OCI-LY7 (cell line): ENCODE data around the gene DHRS7B. TPM values are rescaled to one million over a fixed set of nuclear protein-coding genes. Genes with fewer than 3 reads are reported as not detected.

ENCODE experiments used
- BruUV-seq: library from RNA; stranded (reverse); fragments of 400-500 nt; replicated peaks from 2 replicates; lab custom pipeline; 2021; lab: Mats Ljungman, UMichigan
- CTCF ChIA-PET: fragments of 300-600 bp; sonication (Branson Sonifier 250); formaldehyde crosslinking; loops from one replicate; lab custom pipeline; 2022; ENCODE audit warnings: antibody characterized with exemption; ENCODE audit not compliant: unreplicated experiment; lab: Charles Lee
- POLR2A ChIA-PET: fragments of 300-600 bp; sonication (Branson Sonifier 250); formaldehyde crosslinking; loops from one replicate; lab custom pipeline; 2022; ENCODE audit warnings: antibody characterized with exemption; lab: Charles Lee
- DNase-seq: peaks from one replicate; pipeline ENCODE4 v3.0.0-alpha.2; 2015; ENCODE audit warnings: low spot score
- H2AFZ ChIP-seq: fragments of 200-600 bp; sonication (generic), shearing (Covaris generic); 2 replicates; pipeline ENCODE4 v1.6.1; 2014; ENCODE audit warnings: mild to moderate bottlenecking, antibody characterized with exemption, low read length, moderate library complexity
- H3K27ac ChIP-seq: fragments of 200-600 bp; sonication (generic); 2 replicates; pipeline ENCODE4 v1.5.1; 2014; ENCODE audit warnings: mixed run types, low read depth, mild to moderate bottlenecking, moderate library complexity, low read length, inconsistent platforms; ENCODE audit not compliant: poor library complexity, severe bottlenecking
- H3K36me3 ChIP-seq: fragments of 200-600 bp; sonication (generic); 2 replicates; pipeline ENCODE4 v1.6.1; 2014; ENCODE audit warnings: mild to moderate bottlenecking, antibody characterized with exemption, low read length, moderate library complexity, mixed read lengths; ENCODE audit not compliant: insufficient read depth
- H3K4me1 ChIP-seq: fragments of 200-600 bp; sonication (generic); 2 replicates; pipeline ENCODE4 v1.5.1; 2014; ENCODE audit warnings: mild to moderate bottlenecking, low read length; ENCODE audit not compliant: insufficient read depth, poor library complexity, severe bottlenecking
- H3K4me2 ChIP-seq: fragments of 200-600 bp; sonication (generic); 2 replicates; pipeline ENCODE4 v1.6.1; 2014; ENCODE audit warnings: mild to moderate bottlenecking, low read length
- H3K4me3 ChIP-seq: fragments of 200-600 bp; sonication (generic); 2 replicates; pipeline ENCODE4 v1.5.1; 2014; ENCODE audit warnings: mild to moderate bottlenecking, low read depth, low read length; ENCODE audit not compliant: poor library complexity, severe bottlenecking
- H3K79me2 ChIP-seq: fragments of 200-600 bp; sonication (generic); 2 replicates; pipeline ENCODE4 v1.6.1; 2016; ENCODE audit warnings: low read depth, mild to moderate bottlenecking, low read length, moderate library complexity, mixed read lengths; ENCODE audit not compliant: insufficient read depth
- H3K9me2 ChIP-seq: fragments of 200-600 bp; sonication (generic); 2 replicates; pipeline ENCODE4 v1.6.1; 2016; ENCODE audit warnings: mild to moderate bottlenecking, low read length, mixed read lengths; ENCODE audit not compliant: insufficient read depth
- H3K9me3 ChIP-seq: fragments of 200-600 bp; sonication (generic); 2 replicates; pipeline ENCODE4 v1.6.1; 2014; ENCODE audit warnings: mild to moderate bottlenecking, mixed run types, low read length, mixed read lengths
- H4K20me1 ChIP-seq: fragments of 200-600 bp; sonication (generic); 2 replicates; pipeline ENCODE4 v1.6.1; 2014; ENCODE audit warnings: mild to moderate bottlenecking, antibody characterized with exemption, low read length, moderate library complexity, mixed read lengths; ENCODE audit not compliant: insufficient read depth
- EZH2phosphoT487 ChIP-seq: fragments of 200-600 bp; sonication (generic); IDR thresholded peaks from 2 replicates; pipeline ENCODE4 v1.6.1; 2018; ENCODE audit warnings: low read depth, borderline replicate concordance, mild to moderate bottlenecking, mixed run types, antibody characterized with exemption, low read length, moderate library complexity, mixed read lengths
- intact Hi-C: fragments of 100-400 bp; cut with micrococcal nuclease; formaldehyde crosslinking; loops from one replicate; pipeline ENCODE4 v1.10.0; 2022; ENCODE audit not compliant: unreplicated experiment
- total RNA-seq, 2 experiments: library from RNA; depleted of rRNA in 1 of 2; stranded (reverse); fragments of >200 nt in 1 of 2; shearing (Covaris generic) in 1 of 2; gene quantifications; 2 replicates each; pipeline ENCODE4 v1.2.3, GENCODE V29; 2014 to 2022
- TF ChIP-seq, protein P1 (sequence below): fragments of 200-600 bp; sonication (generic); conservative IDR thresholded peaks from 2 replicates; pipeline ENCODE4 v1.5.1; 2014; ENCODE audit warnings: mild to moderate bottlenecking, antibody characterized with exemption, low read length, moderate library complexity, mixed read lengths

DHRS7B gene
- total RNA-seq, 2 experiments from 2014 or later, result 16.0 to 16.5 TPM

DNA sequence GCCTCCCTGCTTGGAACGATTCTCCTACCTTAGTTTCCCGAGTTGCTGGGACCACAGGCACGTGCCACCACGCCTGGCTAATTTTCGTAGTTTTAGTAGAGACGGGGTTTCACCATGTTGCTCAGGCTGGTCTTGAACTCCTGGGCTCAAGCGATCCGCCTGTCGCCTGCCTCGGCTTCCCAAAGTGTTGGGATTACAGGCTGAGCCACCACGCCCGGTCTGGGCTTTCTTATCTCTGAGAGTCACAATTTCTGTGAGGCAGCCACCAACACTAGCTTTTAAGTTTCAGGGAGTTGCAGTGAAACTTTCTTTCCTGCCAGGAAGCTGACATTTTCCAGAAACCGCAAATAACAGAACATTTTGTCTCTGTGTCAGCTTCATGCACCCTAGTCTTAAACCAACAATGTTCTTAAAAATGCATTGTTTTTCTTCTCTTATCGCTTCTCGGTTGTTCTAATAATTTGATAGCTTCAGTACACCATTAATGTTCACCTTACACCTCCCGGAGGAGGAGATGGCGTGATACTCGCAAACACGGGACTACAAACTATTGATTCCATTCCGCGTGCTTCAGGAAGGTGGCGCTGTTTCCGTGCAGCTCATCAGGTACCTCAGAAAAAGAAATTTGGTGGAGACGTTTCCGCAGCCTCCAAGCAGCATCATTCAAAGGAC, 7.4 kb upstream of the DHRS7B start:
- peak; percentile 81 for DNase-seq
- Histone ChIP-seq H3K4me1 (peaks cover 4% of the 10 kb centered on the region), H2AFZ (peak overlapping the region; percentile 41; the same call in 1 of the 2 replicates), H3K9me2 (no peaks in the 10 kb centered on the region), H3K27ac (no peak overlapping the region), H3K9me3 (no peaks in the 10 kb centered on the region), H4K20me1 (no peaks in the 10 kb centered on the region), H3K36me3 (no peaks in the 10 kb centered on the region), H3K4me3 (no peak overlapping the region), H3K4me2 (peak overlapping the region; percentile 21; the same call in 1 of the 2 replicates), H3K79me2 (no peaks in the 10 kb centered on the region)
- BruUV-seq, result no TSS peak
- ChIA-PET CTCF (interaction anchor here (0.6 to 1.0 kb wide), 4 partner anchors 8 to 94 kb away, joined by 3 to 4 read pairs (median 3); no protein-coding TSS in a partner anchor), POLR2A (interaction anchor here (0.5 to 1.7 kb wide), 10 partner anchors 19 to 512 kb away, joined by 3 to 6 read pairs (median 4); partner anchors contain the start of gene USP22)
- intact Hi-C loops, result loop anchor here (2.0 to 5.0 kb wide), 2 partner anchors 95 to 118 kb away; partner anchors contain the start of gene TMEM11
- TF ChIP-seq, protein P1, sequence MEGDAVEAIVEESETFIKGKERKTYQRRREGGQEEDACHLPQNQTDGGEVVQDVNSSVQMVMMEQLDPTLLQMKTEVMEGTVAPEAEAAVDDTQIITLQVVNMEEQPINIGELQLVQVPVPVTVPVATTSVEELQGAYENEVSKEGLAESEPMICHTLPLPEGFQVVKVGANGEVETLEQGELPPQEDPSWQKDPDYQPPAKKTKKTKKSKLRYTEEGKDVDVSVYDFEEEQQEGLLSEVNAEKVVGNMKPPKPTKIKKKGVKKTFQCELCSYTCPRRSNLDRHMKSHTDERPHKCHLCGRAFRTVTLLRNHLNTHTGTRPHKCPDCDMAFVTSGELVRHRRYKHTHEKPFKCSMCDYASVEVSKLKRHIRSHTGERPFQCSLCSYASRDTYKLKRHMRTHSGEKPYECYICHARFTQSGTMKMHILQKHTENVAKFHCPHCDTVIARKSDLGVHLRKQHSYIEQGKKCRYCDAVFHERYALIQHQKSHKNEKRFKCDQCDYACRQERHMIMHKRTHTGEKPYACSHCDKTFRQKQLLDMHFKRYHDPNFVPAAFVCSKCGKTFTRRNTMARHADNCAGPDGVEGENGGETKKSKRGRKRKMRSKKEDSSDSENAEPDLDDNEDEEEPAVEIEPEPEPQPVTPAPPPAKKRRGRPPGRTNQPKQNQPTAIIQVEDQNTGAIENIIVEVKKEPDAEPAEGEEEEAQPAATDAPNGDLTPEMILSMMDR, result peak; percentile 94
- TF ChIP-seq EZH2phosphoT487, result no peak

- ChIA-PET CTCF (interaction anchor here (0.6 to 1.0 kb wide), 4 partner anchors 8 to 93 kb away, joined by 3 to 4 read pairs (median 3); no protein-coding TSS in a partner anchor), POLR2A (interaction anchor here (0.5 to 1.7 kb wide), 9 partner anchors 19 to 513 kb away, joined by 3 to 6 read pairs (median 4); partner anchors contain the start of gene USP22)
- Histone ChIP-seq H3K36me3 (no peaks in the 10 kb centered on the region), H4K20me1 (no peaks in the 10 kb centered on the region), H3K9me2 (no peaks in the 10 kb centered on the region), H3K4me2 (no peak overlapping the region; the same call in 1 of the 2 replicates), H3K4me3 (no peak overlapping the region), H3K4me1 (peaks cover 6% of the 10 kb centered on the region), H3K27ac (no peak overlapping the region), H2AFZ (peak overlapping the region; percentile 56; the same call in 1 of the 2 replicates), H3K9me3 (no peaks in the 10 kb centered on the region), H3K79me2 (no peaks in the 10 kb centered on the region)
- TF ChIP-seq, protein P1, result no peak
- no peak for TF ChIP-seq EZH2phosphoT487
- BruUV-seq, result no TSS peak
- no peak for DNase-seq
- intact Hi-C loops, result loop anchor here (2.0 to 5.0 kb wide), 2 partner anchors 95 to 117 kb away; partner anchors contain the start of gene TMEM11
Measured at GRCh38 chr17:21119919-21120249, 6.9 kb upstream of the DHRS7B start.
